ENCODE results near the gene XYLT1. TPM values are rescaled to one million over a fixed set of nuclear protein-coding genes. Genes with fewer than 3 reads are reported as not detected.

Gene XYLT1
- total and polyA plus RNA-seq, 2 of the 8 experiments (the other 6 are each of a cell fraction or from before 2014, with no cell fraction given): 6.6 to 25.4 TPM

- POLR2A ChIA-PET (ENCODE audit: partially characterized antibody): interaction anchor here (0.9 to 1.3 kb wide), 5 partner anchors 9 to 55 kb away, joined by 3 to 5 read pairs (median 3); no protein-coding TSS in a partner anchor
- Histone ChIP-seq H3K9ac (replicated peaks in 1 of 4; ENCODE audit: extremely low read depth in 1 of 4, low read depth in 3 of 4, low read length in 3 of 4) (no peak overlapping the region), H3K18ac (ENCODE audit: extremely low read depth, low read length) (peak overlapping the region; percentile 44; the same call in 1 of the 2 replicates), H3K79me1 (ENCODE audit: low read depth, low read length) (peaks cover 4% of the 10 kb centered on the region; the same call in 1 of the 2 replicates), H2BK20ac (ENCODE audit: low read length) (peak overlapping the region; percentile 91; the same call in 1 of the 2 replicates), H2BK5ac (ENCODE audit: low read depth, low read length) (peak overlapping the region; percentile 48; the same call in 1 of the 2 replicates), H3K14ac (ENCODE audit: insufficient read length) (no peak overlapping the region), H3K23ac (ENCODE audit: insufficient read length) (no peak overlapping the region), H3K36me3 (ENCODE audit: control insufficient read depth in 2 of 4, insufficient read depth in 4 of 4, low read length in 3 of 4) (no peaks in the 10 kb centered on the region), H3K23me2 (ENCODE audit: low read depth, low read length) (no peaks in the 10 kb centered on the region), H4K91ac (replicated peaks; ENCODE audit: insufficient read length, low read length) (no peak overlapping the region), H3K4me3 (ENCODE audit: extremely low read depth in 1 of 4, insufficient read depth in 2 of 4, low read depth in 3 of 4, low read length in 4 of 4) (no peak overlapping the region), H3K79me2 (ENCODE audit: control insufficient read depth in 1 of 2, insufficient read depth in 2 of 2, low read length in 2 of 2) (peaks cover 0 to 14% of the 10 kb centered on the region in 2 experiments; a peak in 2 of 4 replicates), H4K5ac (ENCODE audit: insufficient read length, low read depth, low read length) (no peak overlapping the region), H3K27ac (ENCODE audit: low read depth, low read length) (no peak overlapping the region), H3K56ac (replicated peaks; ENCODE audit: insufficient read length, low read depth, low read length) (no peak overlapping the region), H4K20me1 (replicated peaks in 1 of 2; ENCODE audit: control insufficient read depth in 1 of 2, insufficient read depth in 2 of 2, low read length in 2 of 2) (no peaks in the 10 kb centered on the region), H3K9me3 (ENCODE audit: insufficient read depth in 2 of 2, low read depth in 1 of 2, low read length in 1 of 2) (no peaks in the 10 kb centered on the region), H2BK12ac (ENCODE audit: low read depth, low read length) (peak overlapping the region; percentile 55), H2AK5ac (ENCODE audit: low read depth, low read length) (peak overlapping the region; percentile 82), H2AFZ (ENCODE audit: low read length) (no peak overlapping the region), H3K4me2 (ENCODE audit: insufficient read depth in 1 of 2, low read depth in 2 of 2, low read length in 2 of 2) (peak overlapping the region; percentile 46 to 50), H2BK15ac (ENCODE audit: low read length) (no peak overlapping the region), H4K8ac (ENCODE audit: extremely low read depth, insufficient read depth, low read length) (no peak overlapping the region), H3K27me3 (replicated peaks in 1 of 4; ENCODE audit: control insufficient read depth in 3 of 4, extremely low read depth in 1 of 4, insufficient read depth in 3 of 4, low read length in 3 of 4) (no peaks in the 10 kb centered on the region; a peak in 1 of 7 replicates), H3K4ac (replicated peaks; ENCODE audit: insufficient read length, low read depth, low read length) (no peak overlapping the region), H3K4me1 (replicated peaks in 1 of 4; ENCODE audit: control insufficient read depth in 3 of 4, insufficient read depth in 4 of 4, low read length in 3 of 4) (peaks cover 3 to 36% (median 19%) of the 10 kb centered on the region in 4 experiments), H2BK120ac (replicated peaks; ENCODE audit: low read depth, low read length) (no peak overlapping the region)
- DNase-seq (ENCODE audit: low read depth in 1 of 2, low spot score in 2 of 2): no peak
- 0 out of 2 replicates have a peak, but pooled peaks have one; percentile 75 for TF ChIP-seq TCF12 (IDR thresholded peaks at IDR 0.05; ENCODE audit: low read depth, low read length)
- TF ChIP-seq BCL11A (IDR thresholded peaks at IDR 0.05; ENCODE audit: low read depth in 2 of 2, low read length in 2 of 2): no peak
- no peak for TF ChIP-seq CHD2 (IDR thresholded peaks at IDR 0.05; ENCODE audit: low read length)
- TF ChIP-seq RFX5 (IDR thresholded peaks at IDR 0.05; ENCODE audit: borderline replicate concordance, low read depth, low read length): no peak
- peak; percentile 38; the same call in 1 of the 2 replicates for TF ChIP-seq MAX (IDR thresholded peaks at IDR 0.05)
- TF ChIP-seq E2F6 (IDR thresholded peaks at IDR 0.05): 0 out of 2 replicates have a peak, but pooled peaks have one; percentile 45
- no peak for TF ChIP-seq RNF2 (IDR thresholded peaks at IDR 0.05; ENCODE audit: borderline replicate concordance, low read depth, low read length, missing control alignments, poor library complexity, severe bottlenecking)
- FAIRE-seq: no peak
- CTCF ChIA-PET (ENCODE audit: partially characterized antibody): interaction anchor here (1.0 kb wide), 1 partner anchor 114 kb away, joined by 3 read pairs; no protein-coding TSS in a partner anchor
- WGBS, 2 experiments (ENCODE audit: extremely low coverage in 1 of 2, insufficient coverage in 1 of 2, insufficient read length in 1 of 2, insufficient replicate concordance in 2 of 2, low coverage in 1 of 2, low lambda C conversion rate in 2 of 2, missing lambda C conversion rate in 1 of 2): 60% methylated on average over 8 of the region's 8 CpGs; no CpG with 5 or more reads in 1 of the 2 experiments
These were observed 78.5 kb downstream of the XYLT1 start for GRCh38 chr16:17392127-17392856.

Data from H1 (cell line).